PC-3 (cell line): ENCODE measurements around the gene RALB.

ENCODE experiments used
- CTCF ChIP-seq: fragments of 300-600 bp; sonication (generic); conservative IDR thresholded peaks from 2 replicates; pipeline ENCODE4 v1.5.1; 2017; ENCODE audit warnings: antibody characterized with exemption, low read depth, mild to moderate bottlenecking, low read length
- EZH2 ChIP-seq: fragments of 300-600 bp; sonication (generic); IDR thresholded peaks from one replicate; pipeline ENCODE4 v1.6.1; 2017; ENCODE audit warnings: antibody characterized with exemption, mild to moderate bottlenecking, low read length; ENCODE audit not compliant: unreplicated experiment

GRCh38 chr2:120262150-120262549 is 9.5 kb downstream of the RALB start:
- TF ChIP-seq CTCF (no peak), EZH2 (no peak)
